HEK293 (cell line): ENCODE results near the gene INTS1.

Source experiments
- ZNF146 ChIP-seq: fragments of 450-650 bp; formaldehyde crosslinking; IDR thresholded peaks from 2 replicates; pipeline ENCODE4 v1.5.1; 2016; ENCODE audit warnings: missing biosample characterization, missing genetic modification characterization
- ZNF555 ChIP-seq: fragments of 450-650 bp; formaldehyde crosslinking; conservative IDR thresholded peaks from 2 replicates; pipeline ENCODE4 v1.5.1; 2017; ENCODE audit warnings: missing biosample characterization, mild to moderate bottlenecking, missing genetic modification characterization, inconsistent platforms
- ZNF664 ChIP-seq: fragments of 450-650 bp; formaldehyde crosslinking; IDR thresholded peaks from 2 replicates; pipeline ENCODE4 v1.5.1; 2016; ENCODE audit warnings: missing biosample characterization, missing genetic modification characterization
- ZNF747 ChIP-seq: fragments of 450-650 bp; formaldehyde crosslinking; IDR thresholded peaks from 2 replicates; pipeline ENCODE4 v1.5.1; 2016; ENCODE audit warnings: missing biosample characterization, missing genetic modification characterization
- ZNF785 ChIP-seq: fragments of 450-650 bp; formaldehyde crosslinking; IDR thresholded peaks from 2 replicates; pipeline ENCODE4 v1.5.1; 2016; ENCODE audit warnings: missing biosample characterization, missing genetic modification characterization
- TF ChIP-seq, protein P1 (sequence below): fragments of 450-650 bp; formaldehyde crosslinking; IDR thresholded peaks from 2 replicates; pipeline ENCODE4 v1.5.1; 2016; ENCODE audit warnings: missing biosample characterization, missing genetic modification characterization
- TF ChIP-seq, protein P2 (sequence below): fragments of 450-650 bp; formaldehyde crosslinking; IDR thresholded peaks from 2 replicates; pipeline ENCODE4 v1.5.1; 2016; ENCODE audit warnings: missing biosample characterization, missing genetic modification characterization, low read depth
- TF ChIP-seq, protein P3 (sequence below): fragments of 450-650 bp; formaldehyde crosslinking; IDR thresholded peaks from 2 replicates; pipeline ENCODE4 v1.5.1; 2016; ENCODE audit warnings: missing biosample characterization, missing genetic modification characterization
- TF ChIP-seq, protein P4 (sequence below): sonication (generic); formaldehyde crosslinking; IDR thresholded peaks from 2 replicates; pipeline ENCODE4 v1.8.1; 2022; ENCODE audit warnings: mild to moderate bottlenecking, moderate library complexity, missing genetic modification reagents

DNA sequence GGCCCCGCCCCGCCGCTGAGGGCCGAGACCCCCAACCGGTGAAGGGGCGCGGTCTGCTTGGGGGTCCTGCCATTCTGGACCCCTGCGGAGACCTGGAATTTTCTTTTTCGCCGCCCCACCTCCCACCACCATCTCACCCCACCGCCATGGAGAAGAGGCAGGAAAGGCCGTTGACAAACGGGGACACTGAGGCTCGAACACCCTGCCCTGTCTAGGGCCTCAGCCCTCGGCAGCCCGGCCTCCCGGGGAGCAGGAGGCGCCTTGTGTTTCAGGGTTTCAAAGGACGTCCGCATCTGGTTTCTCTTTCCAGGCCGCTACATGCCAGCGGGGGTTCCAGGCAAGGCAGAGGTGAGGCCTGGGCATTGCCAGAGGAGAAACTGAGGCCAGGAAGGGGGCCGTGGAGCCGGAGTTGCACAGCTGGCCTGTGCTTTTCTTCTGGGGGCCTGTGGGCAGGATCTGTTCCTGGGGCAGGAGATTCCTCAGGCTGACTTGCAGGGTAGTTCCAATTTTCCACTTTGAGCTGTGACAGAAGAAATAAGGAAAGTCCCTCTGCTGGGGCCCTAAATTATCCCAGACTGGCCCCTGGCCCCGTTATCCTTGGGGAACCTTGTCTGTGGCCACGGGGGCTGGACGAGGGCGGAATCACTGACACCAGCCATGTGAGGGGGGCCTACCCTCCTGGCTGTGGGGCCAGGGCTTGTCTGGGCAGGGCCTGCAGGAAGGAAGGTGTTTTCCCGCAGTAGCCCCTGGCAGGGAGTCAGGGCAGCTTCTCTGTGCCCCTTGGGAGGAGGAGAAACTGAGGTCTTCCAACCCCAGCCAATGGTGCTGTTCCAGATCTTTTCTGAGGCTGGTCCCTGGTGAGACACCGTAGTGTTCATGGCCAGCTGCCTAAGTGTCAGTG lies 44.0 kb downstream of the INTS1 start:
- TF ChIP-seq, protein P1, sequence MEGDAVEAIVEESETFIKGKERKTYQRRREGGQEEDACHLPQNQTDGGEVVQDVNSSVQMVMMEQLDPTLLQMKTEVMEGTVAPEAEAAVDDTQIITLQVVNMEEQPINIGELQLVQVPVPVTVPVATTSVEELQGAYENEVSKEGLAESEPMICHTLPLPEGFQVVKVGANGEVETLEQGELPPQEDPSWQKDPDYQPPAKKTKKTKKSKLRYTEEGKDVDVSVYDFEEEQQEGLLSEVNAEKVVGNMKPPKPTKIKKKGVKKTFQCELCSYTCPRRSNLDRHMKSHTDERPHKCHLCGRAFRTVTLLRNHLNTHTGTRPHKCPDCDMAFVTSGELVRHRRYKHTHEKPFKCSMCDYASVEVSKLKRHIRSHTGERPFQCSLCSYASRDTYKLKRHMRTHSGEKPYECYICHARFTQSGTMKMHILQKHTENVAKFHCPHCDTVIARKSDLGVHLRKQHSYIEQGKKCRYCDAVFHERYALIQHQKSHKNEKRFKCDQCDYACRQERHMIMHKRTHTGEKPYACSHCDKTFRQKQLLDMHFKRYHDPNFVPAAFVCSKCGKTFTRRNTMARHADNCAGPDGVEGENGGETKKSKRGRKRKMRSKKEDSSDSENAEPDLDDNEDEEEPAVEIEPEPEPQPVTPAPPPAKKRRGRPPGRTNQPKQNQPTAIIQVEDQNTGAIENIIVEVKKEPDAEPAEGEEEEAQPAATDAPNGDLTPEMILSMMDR (tag by site-specific recombination) = no peak
- TF ChIP-seq, protein P2, sequence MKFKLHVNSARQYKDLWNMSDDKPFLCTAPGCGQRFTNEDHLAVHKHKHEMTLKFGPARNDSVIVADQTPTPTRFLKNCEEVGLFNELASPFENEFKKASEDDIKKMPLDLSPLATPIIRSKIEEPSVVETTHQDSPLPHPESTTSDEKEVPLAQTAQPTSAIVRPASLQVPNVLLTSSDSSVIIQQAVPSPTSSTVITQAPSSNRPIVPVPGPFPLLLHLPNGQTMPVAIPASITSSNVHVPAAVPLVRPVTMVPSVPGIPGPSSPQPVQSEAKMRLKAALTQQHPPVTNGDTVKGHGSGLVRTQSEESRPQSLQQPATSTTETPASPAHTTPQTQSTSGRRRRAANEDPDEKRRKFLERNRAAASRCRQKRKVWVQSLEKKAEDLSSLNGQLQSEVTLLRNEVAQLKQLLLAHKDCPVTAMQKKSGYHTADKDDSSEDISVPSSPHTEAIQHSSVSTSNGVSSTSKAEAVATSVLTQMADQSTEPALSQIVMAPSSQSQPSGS (tag by site-specific recombination) = no peak
- no peak for TF ChIP-seq ZNF146 (tag by site-specific recombination)
- TF ChIP-seq ZNF664 (tag by site-specific recombination) = no peak
- TF ChIP-seq, protein P3, sequence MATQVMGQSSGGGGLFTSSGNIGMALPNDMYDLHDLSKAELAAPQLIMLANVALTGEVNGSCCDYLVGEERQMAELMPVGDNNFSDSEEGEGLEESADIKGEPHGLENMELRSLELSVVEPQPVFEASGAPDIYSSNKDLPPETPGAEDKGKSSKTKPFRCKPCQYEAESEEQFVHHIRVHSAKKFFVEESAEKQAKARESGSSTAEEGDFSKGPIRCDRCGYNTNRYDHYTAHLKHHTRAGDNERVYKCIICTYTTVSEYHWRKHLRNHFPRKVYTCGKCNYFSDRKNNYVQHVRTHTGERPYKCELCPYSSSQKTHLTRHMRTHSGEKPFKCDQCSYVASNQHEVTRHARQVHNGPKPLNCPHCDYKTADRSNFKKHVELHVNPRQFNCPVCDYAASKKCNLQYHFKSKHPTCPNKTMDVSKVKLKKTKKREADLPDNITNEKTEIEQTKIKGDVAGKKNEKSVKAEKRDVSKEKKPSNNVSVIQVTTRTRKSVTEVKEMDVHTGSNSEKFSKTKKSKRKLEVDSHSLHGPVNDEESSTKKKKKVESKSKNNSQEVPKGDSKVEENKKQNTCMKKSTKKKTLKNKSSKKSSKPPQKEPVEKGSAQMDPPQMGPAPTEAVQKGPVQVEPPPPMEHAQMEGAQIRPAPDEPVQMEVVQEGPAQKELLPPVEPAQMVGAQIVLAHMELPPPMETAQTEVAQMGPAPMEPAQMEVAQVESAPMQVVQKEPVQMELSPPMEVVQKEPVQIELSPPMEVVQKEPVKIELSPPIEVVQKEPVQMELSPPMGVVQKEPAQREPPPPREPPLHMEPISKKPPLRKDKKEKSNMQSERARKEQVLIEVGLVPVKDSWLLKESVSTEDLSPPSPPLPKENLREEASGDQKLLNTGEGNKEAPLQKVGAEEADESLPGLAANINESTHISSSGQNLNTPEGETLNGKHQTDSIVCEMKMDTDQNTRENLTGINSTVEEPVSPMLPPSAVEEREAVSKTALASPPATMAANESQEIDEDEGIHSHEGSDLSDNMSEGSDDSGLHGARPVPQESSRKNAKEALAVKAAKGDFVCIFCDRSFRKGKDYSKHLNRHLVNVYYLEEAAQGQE = no peak
- TF ChIP-seq, protein P4, sequence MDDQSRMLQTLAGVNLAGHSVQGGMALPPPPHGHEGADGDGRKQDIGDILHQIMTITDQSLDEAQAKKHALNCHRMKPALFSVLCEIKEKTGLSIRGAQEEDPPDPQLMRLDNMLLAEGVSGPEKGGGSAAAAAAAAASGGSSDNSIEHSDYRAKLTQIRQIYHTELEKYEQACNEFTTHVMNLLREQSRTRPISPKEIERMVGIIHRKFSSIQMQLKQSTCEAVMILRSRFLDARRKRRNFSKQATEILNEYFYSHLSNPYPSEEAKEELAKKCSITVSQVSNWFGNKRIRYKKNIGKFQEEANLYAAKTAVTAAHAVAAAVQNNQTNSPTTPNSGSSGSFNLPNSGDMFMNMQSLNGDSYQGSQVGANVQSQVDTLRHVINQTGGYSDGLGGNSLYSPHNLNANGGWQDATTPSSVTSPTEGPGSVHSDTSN (CRISPR knock-in tag) = no peak
- no peak for TF ChIP-seq ZNF785
- no peak for TF ChIP-seq ZNF555
- TF ChIP-seq ZNF747 = no peak
